ENCODE data around the gene ZNF439.

DNA sequence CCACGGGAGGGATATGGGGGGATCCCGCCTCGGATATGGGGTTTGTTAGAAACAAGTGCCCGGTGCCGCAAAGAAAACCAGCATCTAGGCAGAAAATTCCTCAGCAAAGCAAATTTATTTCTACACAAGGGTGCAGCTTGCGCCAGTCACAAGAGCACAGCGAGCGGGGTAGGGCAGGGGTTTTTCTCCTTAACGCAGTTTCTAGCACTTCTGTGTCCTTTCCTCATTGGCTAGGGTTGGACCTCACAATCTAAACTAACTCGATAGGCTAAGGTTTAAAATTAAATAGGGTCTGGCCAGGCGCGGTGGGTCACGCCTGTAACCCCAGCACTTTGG, 33.9 kb upstream of the ZNF439 start:
- TF ChIP-seq, protein P1, sequence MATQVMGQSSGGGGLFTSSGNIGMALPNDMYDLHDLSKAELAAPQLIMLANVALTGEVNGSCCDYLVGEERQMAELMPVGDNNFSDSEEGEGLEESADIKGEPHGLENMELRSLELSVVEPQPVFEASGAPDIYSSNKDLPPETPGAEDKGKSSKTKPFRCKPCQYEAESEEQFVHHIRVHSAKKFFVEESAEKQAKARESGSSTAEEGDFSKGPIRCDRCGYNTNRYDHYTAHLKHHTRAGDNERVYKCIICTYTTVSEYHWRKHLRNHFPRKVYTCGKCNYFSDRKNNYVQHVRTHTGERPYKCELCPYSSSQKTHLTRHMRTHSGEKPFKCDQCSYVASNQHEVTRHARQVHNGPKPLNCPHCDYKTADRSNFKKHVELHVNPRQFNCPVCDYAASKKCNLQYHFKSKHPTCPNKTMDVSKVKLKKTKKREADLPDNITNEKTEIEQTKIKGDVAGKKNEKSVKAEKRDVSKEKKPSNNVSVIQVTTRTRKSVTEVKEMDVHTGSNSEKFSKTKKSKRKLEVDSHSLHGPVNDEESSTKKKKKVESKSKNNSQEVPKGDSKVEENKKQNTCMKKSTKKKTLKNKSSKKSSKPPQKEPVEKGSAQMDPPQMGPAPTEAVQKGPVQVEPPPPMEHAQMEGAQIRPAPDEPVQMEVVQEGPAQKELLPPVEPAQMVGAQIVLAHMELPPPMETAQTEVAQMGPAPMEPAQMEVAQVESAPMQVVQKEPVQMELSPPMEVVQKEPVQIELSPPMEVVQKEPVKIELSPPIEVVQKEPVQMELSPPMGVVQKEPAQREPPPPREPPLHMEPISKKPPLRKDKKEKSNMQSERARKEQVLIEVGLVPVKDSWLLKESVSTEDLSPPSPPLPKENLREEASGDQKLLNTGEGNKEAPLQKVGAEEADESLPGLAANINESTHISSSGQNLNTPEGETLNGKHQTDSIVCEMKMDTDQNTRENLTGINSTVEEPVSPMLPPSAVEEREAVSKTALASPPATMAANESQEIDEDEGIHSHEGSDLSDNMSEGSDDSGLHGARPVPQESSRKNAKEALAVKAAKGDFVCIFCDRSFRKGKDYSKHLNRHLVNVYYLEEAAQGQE (IDR thresholded peaks at IDR 0.05; ENCODE audit: low read depth, low read length), result no peak
- TF ChIP-seq POLR2A (IDR thresholded peaks at IDR 0.05; ENCODE audit: low read depth, low read length) (no peak), RCOR1 (conservative IDR thresholded peaks at IDR 0.05; ENCODE audit: low read depth, low read length) (no peak)
- TF ChIP-seq, protein P2, sequence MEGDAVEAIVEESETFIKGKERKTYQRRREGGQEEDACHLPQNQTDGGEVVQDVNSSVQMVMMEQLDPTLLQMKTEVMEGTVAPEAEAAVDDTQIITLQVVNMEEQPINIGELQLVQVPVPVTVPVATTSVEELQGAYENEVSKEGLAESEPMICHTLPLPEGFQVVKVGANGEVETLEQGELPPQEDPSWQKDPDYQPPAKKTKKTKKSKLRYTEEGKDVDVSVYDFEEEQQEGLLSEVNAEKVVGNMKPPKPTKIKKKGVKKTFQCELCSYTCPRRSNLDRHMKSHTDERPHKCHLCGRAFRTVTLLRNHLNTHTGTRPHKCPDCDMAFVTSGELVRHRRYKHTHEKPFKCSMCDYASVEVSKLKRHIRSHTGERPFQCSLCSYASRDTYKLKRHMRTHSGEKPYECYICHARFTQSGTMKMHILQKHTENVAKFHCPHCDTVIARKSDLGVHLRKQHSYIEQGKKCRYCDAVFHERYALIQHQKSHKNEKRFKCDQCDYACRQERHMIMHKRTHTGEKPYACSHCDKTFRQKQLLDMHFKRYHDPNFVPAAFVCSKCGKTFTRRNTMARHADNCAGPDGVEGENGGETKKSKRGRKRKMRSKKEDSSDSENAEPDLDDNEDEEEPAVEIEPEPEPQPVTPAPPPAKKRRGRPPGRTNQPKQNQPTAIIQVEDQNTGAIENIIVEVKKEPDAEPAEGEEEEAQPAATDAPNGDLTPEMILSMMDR (IDR thresholded peaks at IDR 0.05 in 2 of 3, conservative IDR thresholded peaks at IDR 0.05 in 1 of 3; ENCODE audit: control insufficient read depth in 2 of 3, extremely low read depth in 1 of 3, insufficient read depth in 1 of 3, low read depth in 3 of 3, low read length in 3 of 3), result no peak
- TF ChIP-seq, protein P3, sequence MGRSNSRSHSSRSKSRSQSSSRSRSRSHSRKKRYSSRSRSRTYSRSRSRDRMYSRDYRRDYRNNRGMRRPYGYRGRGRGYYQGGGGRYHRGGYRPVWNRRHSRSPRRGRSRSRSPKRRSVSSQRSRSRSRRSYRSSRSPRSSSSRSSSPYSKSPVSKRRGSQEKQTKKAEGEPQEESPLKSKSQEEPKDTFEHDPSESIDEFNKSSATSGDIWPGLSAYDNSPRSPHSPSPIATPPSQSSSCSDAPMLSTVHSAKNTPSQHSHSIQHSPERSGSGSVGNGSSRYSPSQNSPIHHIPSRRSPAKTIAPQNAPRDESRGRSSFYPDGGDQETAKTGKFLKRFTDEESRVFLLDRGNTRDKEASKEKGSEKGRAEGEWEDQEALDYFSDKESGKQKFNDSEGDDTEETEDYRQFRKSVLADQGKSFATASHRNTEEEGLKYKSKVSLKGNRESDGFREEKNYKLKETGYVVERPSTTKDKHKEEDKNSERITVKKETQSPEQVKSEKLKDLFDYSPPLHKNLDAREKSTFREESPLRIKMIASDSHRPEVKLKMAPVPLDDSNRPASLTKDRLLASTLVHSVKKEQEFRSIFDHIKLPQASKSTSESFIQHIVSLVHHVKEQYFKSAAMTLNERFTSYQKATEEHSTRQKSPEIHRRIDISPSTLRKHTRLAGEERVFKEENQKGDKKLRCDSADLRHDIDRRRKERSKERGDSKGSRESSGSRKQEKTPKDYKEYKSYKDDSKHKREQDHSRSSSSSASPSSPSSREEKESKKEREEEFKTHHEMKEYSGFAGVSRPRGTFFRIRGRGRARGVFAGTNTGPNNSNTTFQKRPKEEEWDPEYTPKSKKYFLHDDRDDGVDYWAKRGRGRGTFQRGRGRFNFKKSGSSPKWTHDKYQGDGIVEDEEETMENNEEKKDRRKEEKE (IDR thresholded peaks at IDR 0.05), result no peak

Measured in GM12878 (cell line).